HEK293 (cell line): ENCODE results near the gene HLA-DQB1.

Experiments used
- CTCF ChIA-PET: fragments of 350-600 bp; formaldehyde crosslinking; extraction: SDS; loops from one replicate; lab custom pipeline; 2021; ENCODE audit warnings: antibody characterized with exemption; lab: Yijun Ruan, JAX
- POLR2A ChIA-PET: fragments of 300-600 bp; formaldehyde crosslinking; extraction: SDS; loops from one replicate; lab custom pipeline; 2020; ENCODE audit warnings: antibody characterized with exemption, inconsistent platforms; lab: Yijun Ruan, JAX
- H3K27ac ChIP-seq: fragments of 200-500 bp; sonication (Bioruptor generic); 2 replicates; pipeline ENCODE4 v1.5.1; 2014; ENCODE audit warnings: low read depth, low read length, control low read depth, inconsistent platforms; ENCODE audit errors: extremely low read depth
- H3K36me3 ChIP-seq, 2 experiments: fragments of 200-500 bp in 1 of 2; sonication (Bioruptor generic) in 1 of 2; 1 replicate in 1 of 2; 2 replicates in 1 of 2; pipeline ENCODE4 v1.5.1; 2014 to 2017; ENCODE audit warnings: inconsistent platforms in 2 of 2, low read length in 2 of 2; ENCODE audit not compliant: control insufficient read depth in 2 of 2, insufficient read depth in 1 of 2
- H3K4me1 ChIP-seq: fragments of 200-500 bp; sonication (Bioruptor generic); 2 replicates; pipeline ENCODE4 v1.5.1; 2014; ENCODE audit warnings: mild to moderate bottlenecking, low read length, inconsistent platforms; ENCODE audit not compliant: control insufficient read depth, insufficient read depth
- H3K4me3 ChIP-seq: 2 replicates; pipeline ENCODE4 v1.5.1; 2011; ENCODE audit warnings: low read depth, mild to moderate bottlenecking, control low read depth, low read length, moderate library complexity
- H3K9me3 ChIP-seq: fragments of 200-500 bp; sonication (Bioruptor generic); 2 replicates; pipeline ENCODE4 v1.5.1; 2014; ENCODE audit warnings: low read depth, low read length, inconsistent platforms; ENCODE audit not compliant: control insufficient read depth, insufficient read depth
- BCL11B ChIP-seq: fragments of 450-650 bp; formaldehyde crosslinking; IDR thresholded peaks from 2 replicates; pipeline ENCODE4 v1.5.1; 2016; ENCODE audit warnings: low read depth, missing biosample characterization, missing genetic modification characterization
- KLF1 ChIP-seq: fragments of 450-650 bp; formaldehyde crosslinking; IDR thresholded peaks from 2 replicates; pipeline ENCODE4 v1.5.1; 2016; ENCODE audit warnings: missing biosample characterization, missing genetic modification characterization
- SCRT2 ChIP-seq: fragments of 450-650 bp; formaldehyde crosslinking; IDR thresholded peaks from 2 replicates; pipeline ENCODE4 v1.5.1; 2016; ENCODE audit warnings: missing biosample characterization, missing genetic modification characterization
- ZBTB1 ChIP-seq: fragments of 450-650 bp; formaldehyde crosslinking; IDR thresholded peaks from 2 replicates; pipeline ENCODE4 v1.5.1; 2016; ENCODE audit warnings: missing biosample characterization, missing genetic modification characterization
- ZNF157 ChIP-seq: fragments of 450-650 bp; formaldehyde crosslinking; IDR thresholded peaks from 2 replicates; pipeline ENCODE4 v1.5.1; 2016; ENCODE audit warnings: missing biosample characterization, missing genetic modification characterization
- ZNF324 ChIP-seq: fragments of 450-650 bp; formaldehyde crosslinking; IDR thresholded peaks from 2 replicates; pipeline ENCODE4 v1.5.1; 2016; ENCODE audit warnings: missing biosample characterization, missing genetic modification characterization
- ZNF366 ChIP-seq: fragments of 450-650 bp; formaldehyde crosslinking; conservative IDR thresholded peaks from 2 replicates; pipeline ENCODE4 v1.5.1; 2016; ENCODE audit warnings: missing biosample characterization, missing genetic modification characterization
- ZNF394 ChIP-seq: fragments of 450-650 bp; formaldehyde crosslinking; IDR thresholded peaks from 2 replicates; pipeline ENCODE4 v1.5.1; 2016; ENCODE audit warnings: missing biosample characterization, missing genetic modification characterization, mild to moderate bottlenecking, moderate library complexity, borderline replicate concordance
- ZNF561 ChIP-seq: fragments of 450-650 bp; IDR thresholded peaks from 2 replicates; pipeline ENCODE4 v1.5.1; 2018; ENCODE audit warnings: missing biosample characterization, missing genetic modification characterization, borderline replicate concordance
- ZNF701 ChIP-seq: fragments of 450-650 bp; formaldehyde crosslinking; IDR thresholded peaks from 2 replicates; pipeline ENCODE4 v1.5.1; 2016; ENCODE audit warnings: missing biosample characterization, missing genetic modification characterization
- ZNF843 ChIP-seq: fragments of 450-650 bp; formaldehyde crosslinking; IDR thresholded peaks from 2 replicates; pipeline ENCODE4 v1.5.1; 2016; ENCODE audit warnings: missing biosample characterization, missing genetic modification characterization
- ZSCAN16 ChIP-seq: fragments of 450-650 bp; formaldehyde crosslinking; IDR thresholded peaks from 2 replicates; pipeline ENCODE4 v1.5.1; 2016; ENCODE audit warnings: missing biosample characterization, missing genetic modification characterization
- TF ChIP-seq, protein P1 (sequence below): fragments of 450-650 bp; formaldehyde crosslinking; IDR thresholded peaks from 2 replicates; pipeline ENCODE4 v1.5.1; 2017; ENCODE audit warnings: missing biosample characterization, missing genetic modification characterization
- TF ChIP-seq, protein P2 (sequence below): fragments of 450-650 bp; formaldehyde crosslinking; IDR thresholded peaks from 2 replicates; pipeline ENCODE4 v1.5.1; 2016; ENCODE audit warnings: missing biosample characterization, missing genetic modification characterization
- TF ChIP-seq, protein P3 (sequence below): fragments of 450-650 bp; formaldehyde crosslinking; IDR thresholded peaks from 2 replicates; pipeline ENCODE4 v1.5.1; 2016; ENCODE audit warnings: missing biosample characterization, missing genetic modification characterization
- TF ChIP-seq, protein P4 (sequence below): sonication (generic); formaldehyde crosslinking; IDR thresholded peaks from 2 replicates; pipeline ENCODE4 v1.8.1; 2022; ENCODE audit warnings: mild to moderate bottlenecking, moderate library complexity, missing genetic modification reagents

Gene HLA-DQB1

DNA sequence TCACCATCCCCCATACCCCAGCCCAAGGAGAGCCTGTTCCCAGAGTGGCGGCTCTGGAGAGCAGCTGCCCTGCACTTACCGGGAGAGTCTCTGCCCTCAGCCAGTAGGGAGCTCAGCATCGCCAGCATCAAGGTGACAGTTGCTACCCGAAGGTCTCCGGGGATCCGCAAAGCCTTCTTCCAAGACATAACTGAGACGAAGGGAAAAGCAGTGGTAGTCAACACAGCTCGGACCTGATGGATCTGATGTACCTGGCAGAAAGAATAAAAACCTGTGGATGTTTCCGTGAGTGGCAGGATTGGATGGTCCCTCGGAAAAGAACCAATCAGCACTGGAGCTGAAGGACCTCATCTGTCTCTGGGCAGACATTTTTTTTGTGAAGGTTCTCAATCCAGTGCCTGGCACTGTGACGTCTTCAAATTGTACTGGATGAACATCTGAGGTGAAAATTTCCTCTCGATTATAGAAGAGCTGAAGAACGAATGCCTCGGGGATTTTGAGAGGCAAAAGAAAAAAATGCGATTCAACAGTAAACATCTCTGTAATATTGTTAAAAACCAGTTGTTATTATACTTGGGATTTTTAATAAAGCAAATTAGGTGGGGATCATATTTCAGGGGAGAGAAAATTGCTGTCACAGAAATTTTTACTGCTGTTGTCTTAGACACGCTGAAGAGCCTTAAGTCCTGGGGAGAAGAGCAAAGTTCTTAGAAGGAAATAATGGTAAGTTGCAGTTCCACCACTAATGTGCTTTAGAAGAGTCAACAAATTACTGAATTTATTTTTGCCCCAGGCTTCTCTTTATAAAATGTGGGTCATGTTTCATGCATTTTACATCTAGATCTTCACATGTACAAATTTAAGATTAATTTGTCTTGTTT, at the start of gene HLA-DQB1 (continued):
- TF ChIP-seq, protein P1, sequence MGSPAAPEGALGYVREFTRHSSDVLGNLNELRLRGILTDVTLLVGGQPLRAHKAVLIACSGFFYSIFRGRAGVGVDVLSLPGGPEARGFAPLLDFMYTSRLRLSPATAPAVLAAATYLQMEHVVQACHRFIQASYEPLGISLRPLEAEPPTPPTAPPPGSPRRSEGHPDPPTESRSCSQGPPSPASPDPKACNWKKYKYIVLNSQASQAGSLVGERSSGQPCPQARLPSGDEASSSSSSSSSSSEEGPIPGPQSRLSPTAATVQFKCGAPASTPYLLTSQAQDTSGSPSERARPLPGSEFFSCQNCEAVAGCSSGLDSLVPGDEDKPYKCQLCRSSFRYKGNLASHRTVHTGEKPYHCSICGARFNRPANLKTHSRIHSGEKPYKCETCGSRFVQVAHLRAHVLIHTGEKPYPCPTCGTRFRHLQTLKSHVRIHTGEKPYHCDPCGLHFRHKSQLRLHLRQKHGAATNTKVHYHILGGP (tag by site-specific recombination): peak; percentile 68
- peak; percentile 95 for TF ChIP-seq SCRT2
- TF ChIP-seq, protein P2, sequence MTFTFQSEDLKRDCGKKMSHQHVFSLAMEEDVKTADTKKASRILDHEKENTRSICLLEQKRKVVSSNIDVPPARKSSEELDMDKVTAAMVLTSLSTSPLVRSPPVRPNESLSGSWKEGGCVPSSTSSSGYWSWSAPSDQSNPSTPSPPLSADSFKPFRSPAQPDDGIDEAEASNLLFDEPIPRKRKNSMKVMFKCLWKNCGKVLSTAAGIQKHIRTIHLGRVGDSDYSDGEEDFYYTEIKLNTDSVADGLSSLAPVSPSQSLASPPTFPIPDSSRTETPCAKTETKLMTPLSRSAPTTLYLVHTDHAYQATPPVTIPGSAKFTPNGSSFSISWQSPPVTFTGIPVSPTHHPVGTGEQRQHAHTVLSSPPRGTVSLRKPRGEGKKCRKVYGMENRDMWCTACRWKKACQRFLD (tag by site-specific recombination): no peak
- no peak for TF ChIP-seq ZNF561
- peak; percentile 24; the same call in 1 of the 2 replicates for TF ChIP-seq ZNF843 (tag by site-specific recombination)
- TF ChIP-seq ZNF701 (tag by site-specific recombination): no peak
- no peak for TF ChIP-seq ZSCAN16 (tag by site-specific recombination)

DNA sequence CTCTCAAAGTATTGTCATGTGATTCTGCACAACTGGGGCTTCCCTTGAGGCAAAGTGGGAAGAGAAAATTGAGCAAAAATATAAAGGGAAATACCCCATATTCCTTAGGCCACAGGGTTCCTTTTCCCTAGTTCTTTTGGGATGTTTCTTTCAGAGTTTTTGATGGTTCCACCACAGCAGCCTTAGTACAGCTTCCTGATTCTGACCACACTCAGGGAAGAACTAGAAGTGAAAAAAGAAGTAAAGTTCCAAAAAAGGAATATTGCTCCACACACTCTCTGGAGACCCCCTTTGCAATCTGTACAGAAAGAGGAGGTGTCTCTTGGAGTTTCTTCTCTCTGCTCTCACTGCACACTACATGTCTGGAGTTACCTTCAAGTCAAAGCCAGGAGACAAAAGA, 46.8 kb upstream of the HLA-DQB1 start:
- TF ChIP-seq ZNF157 (tag by site-specific recombination) (no peak), KLF1 (tag by site-specific recombination) (no peak), ZNF394 (tag by site-specific recombination) (no peak), ZBTB1 (tag by site-specific recombination) (no peak)
- no peak overlapping the region for H3K4me3 ChIP-seq
- CTCF ChIA-PET: interaction anchor here (0.5 to 3.1 kb wide), 6 partner anchors 12 to 74 kb away, joined by 3 to 27 read pairs (median 4); no protein-coding TSS in a partner anchor
- no peaks in the 10 kb centered on the region for H3K9me3 ChIP-seq
- H3K36me3 ChIP-seq: no peaks in the 10 kb centered on the region
- no peak overlapping the region for H3K27ac ChIP-seq
- POLR2A ChIA-PET: no interaction called here
- H3K4me1 ChIP-seq: no peaks in the 10 kb centered on the region

DNA sequence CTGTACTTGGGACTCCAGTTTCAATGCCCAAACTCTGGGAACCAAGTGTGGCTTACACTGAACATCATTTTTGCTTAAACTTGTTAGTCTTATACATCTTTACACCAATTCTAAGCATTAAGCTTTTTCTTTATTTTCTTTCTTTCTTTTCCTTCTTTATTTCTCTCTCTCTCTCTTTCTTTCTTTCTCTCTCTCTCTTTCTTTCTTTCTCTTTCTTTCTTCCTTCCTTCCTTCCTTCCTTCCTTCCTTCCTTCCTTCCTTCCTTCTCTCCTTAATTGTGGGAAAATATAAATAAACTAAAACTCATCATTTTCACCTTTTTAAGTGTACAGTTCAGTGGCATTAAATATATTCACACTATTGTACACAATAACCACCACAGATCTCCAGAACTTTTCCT, 43.2 kb upstream of the HLA-DQB1 start:
- H3K36me3 ChIP-seq: no peaks in the 10 kb centered on the region
- no peak overlapping the region for H3K27ac ChIP-seq
- no peaks in the 10 kb centered on the region for H3K4me1 ChIP-seq
- CTCF ChIA-PET: interaction anchor here (1.0 kb wide), 1 partner anchor 296 kb away, joined by 3 read pairs; no protein-coding TSS in a partner anchor
- POLR2A ChIA-PET: no interaction called here
- no peaks in the 10 kb centered on the region for H3K9me3 ChIP-seq
- no peak for TF ChIP-seq BCL11B (tag by site-specific recombination)
- peak; percentile 76 for TF ChIP-seq ZNF366
- no peak for TF ChIP-seq ZNF324 (tag by site-specific recombination)
- TF ChIP-seq, protein P3, sequence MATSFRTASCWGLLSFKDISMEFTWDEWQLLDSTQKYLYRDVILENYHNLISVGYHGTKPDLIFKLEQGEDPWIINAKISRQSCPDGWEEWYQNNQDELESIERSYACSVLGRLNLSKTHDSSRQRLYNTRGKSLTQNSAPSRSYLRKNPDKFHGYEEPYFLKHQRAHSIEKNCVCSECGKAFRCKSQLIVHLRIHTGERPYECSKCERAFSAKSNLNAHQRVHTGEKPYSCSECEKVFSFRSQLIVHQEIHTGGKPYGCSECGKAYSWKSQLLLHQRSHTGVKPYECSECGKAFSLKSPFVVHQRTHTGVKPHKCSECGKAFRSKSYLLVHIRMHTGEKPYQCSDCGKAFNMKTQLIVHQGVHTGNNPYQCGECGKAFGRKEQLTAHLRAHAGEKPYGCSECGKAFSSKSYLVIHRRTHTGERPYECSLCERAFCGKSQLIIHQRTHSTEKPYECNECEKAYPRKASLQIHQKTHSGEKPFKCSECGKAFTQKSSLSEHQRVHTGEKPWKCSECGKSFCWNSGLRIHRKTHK: no peak
- TF ChIP-seq, protein P4, sequence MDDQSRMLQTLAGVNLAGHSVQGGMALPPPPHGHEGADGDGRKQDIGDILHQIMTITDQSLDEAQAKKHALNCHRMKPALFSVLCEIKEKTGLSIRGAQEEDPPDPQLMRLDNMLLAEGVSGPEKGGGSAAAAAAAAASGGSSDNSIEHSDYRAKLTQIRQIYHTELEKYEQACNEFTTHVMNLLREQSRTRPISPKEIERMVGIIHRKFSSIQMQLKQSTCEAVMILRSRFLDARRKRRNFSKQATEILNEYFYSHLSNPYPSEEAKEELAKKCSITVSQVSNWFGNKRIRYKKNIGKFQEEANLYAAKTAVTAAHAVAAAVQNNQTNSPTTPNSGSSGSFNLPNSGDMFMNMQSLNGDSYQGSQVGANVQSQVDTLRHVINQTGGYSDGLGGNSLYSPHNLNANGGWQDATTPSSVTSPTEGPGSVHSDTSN (CRISPR knock-in tag): no peak
- TF ChIP-seq, all 188 proteins: peak for 1
- H3K4me3 ChIP-seq: no peak overlapping the region
